Activated CD4-positive, alpha-beta memory T cell treated with anti-CD3 and anti-CD28 coated beads for 36 hours (primary cell): ENCODE measurements around the gene CD300LG. TPM values are rescaled to one million over a fixed set of nuclear protein-coding genes. Genes with fewer than 3 reads are reported as not detected.
"Not testable (repeated sequence)": the region's sequence is repeated elsewhere in the genome, so short reads cannot be mapped to it uniquely, and the experiment has no call there.

ENCODE experiments used
- CTCF ChIA-PET: fragments of 350-600 bp; sonication (Branson Sonifier 250); formaldehyde crosslinking; loops from one replicate; lab custom pipeline; 2021; ENCODE audit warnings: antibody characterized with exemption, inconsistent platforms; lab: Charles Lee
- POLR2A ChIA-PET: fragments of 350-600 bp; sonication (Branson Sonifier 250); formaldehyde crosslinking; loops from one replicate; lab custom pipeline; 2021; ENCODE audit warnings: antibody characterized with exemption; lab: Charles Lee
- DNase-seq: peaks from one replicate; pipeline ENCODE4 v3.0.0-alpha.2; 2020
- H3K27ac Mint-ChIP-seq: one replicate; pipeline ENCODE4 v1.8.0; 2021; ENCODE audit warnings: mixed read lengths
- H3K27me3 Mint-ChIP-seq: one replicate; pipeline ENCODE4 v1.8.0; 2021; ENCODE audit warnings: mixed read lengths
- H3K36me3 Mint-ChIP-seq: one replicate; pipeline ENCODE4 v1.8.0; 2021; ENCODE audit warnings: mixed read lengths
- H3K4me1 Mint-ChIP-seq: one replicate; pipeline ENCODE4 v1.8.0; 2021; ENCODE audit warnings: low read depth, mixed read lengths
- H3K4me3 Mint-ChIP-seq: one replicate; pipeline ENCODE4 v1.8.0; 2021; ENCODE audit warnings: mild to moderate bottlenecking, mixed read lengths
- H3K9me3 Mint-ChIP-seq: one replicate; pipeline ENCODE4 v1.8.0; 2021; ENCODE audit warnings: mixed read lengths
- intact Hi-C: fragments of 100-400 bp; cut with micrococcal nuclease; formaldehyde crosslinking; loops from one replicate; pipeline ENCODE4 v1.15.1; 2023
- total RNA-seq, 2 experiments: library from RNA; stranded (reverse); gene quantifications; one replicate each; pipeline ENCODE4 v1.2.3, GENCODE V29; 2021

Gene CD300LG
- total RNA-seq, 2 experiments from 2014 or later, result not detected

DNA sequence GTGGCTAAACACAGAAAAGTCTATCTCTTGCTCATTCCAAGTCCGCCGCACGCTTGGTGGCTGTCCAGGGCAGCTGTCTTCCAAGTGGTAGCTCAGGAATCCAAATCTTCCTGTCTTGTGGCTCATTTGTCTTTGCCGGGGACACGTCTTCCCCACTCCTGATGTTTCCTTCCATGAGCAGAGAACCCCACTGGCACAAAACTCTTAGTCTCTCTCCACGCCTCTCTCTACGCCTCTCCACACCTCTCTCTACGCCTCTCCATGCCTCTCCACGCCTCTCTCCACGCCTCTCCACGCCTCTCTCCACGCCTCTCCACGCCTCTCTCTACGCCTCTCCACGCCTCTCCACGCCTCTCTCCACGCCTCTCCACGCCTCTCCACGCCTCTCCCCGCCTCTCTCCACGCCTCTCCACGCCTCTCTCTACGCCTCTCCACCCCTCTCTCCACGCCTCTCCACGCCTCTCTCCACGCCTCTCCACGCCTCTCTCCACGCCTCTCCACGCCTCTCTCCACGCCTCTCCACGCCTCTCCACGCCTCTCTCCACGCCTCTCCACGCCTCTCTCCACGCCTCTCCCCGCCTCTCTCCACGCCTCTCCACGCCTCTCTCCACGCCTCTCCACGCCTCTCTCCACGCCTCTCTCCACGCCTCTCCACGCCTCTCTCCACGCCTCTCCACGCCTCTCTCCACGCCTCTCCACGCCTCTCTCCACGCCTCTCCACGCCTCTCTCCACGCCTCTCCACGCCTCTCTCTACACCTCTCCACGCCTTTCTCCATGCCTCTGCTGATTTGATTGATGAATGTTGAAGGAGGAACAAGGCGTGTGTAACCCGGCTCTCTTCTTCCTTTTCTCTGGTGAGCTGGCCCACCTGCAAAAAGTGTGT lies 4.6 kb upstream of the CD300LG start:
- POLR2A ChIA-PET, result not testable (repeated sequence)
- CTCF ChIA-PET, result interaction anchor here (4.3 kb wide), 1 partner anchor 36 kb away, joined by 11 read pairs; no protein-coding TSS in a partner anchor

DNA sequence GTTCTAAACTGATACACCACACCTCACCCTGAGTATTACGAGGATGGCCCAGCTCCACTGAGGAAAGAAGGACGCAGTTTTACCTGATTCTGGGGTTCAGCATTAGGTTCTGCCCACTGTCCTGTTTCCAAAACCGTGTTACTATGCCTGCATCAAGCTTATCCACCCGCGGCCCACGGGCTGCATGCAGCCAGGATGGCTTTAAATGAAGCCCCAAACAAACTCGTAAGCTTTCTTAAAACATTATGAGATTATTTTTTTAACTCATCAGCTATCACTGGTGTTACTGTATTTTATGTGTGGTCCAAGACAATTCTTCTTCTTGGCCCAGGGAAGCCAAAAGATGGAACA lies 4.0 kb upstream of the CD300LG start:
- no peaks in the 10 kb centered on the region for H3K9me3 Mint-ChIP-seq
- no peak overlapping the region for H3K4me3 Mint-ChIP-seq
- CTCF ChIA-PET, result interaction anchor here (4.3 kb wide), 1 partner anchor 35 kb away, joined by 11 read pairs; no protein-coding TSS in a partner anchor
- no peak overlapping the region for H3K27ac Mint-ChIP-seq
- POLR2A ChIA-PET, result no interaction called here
- peaks cover 17% of the 10 kb centered on the region for H3K27me3 Mint-ChIP-seq
- no peaks in the 10 kb centered on the region for H3K36me3 Mint-ChIP-seq
- no peaks in the 10 kb centered on the region for H3K4me1 Mint-ChIP-seq
- DNase-seq, result no peak
- intact Hi-C loops, result loop anchor here (10.0 kb wide), 1 partner anchor 58 kb away; the partner anchor contains the start of gene CFAP97D1

More for the DNA sequence above, 4.6 kb upstream of the CD300LG start:
- DNase-seq, H3K9me3 Mint-ChIP-seq, H3K27ac Mint-ChIP-seq, H3K36me3 Mint-ChIP-seq, H3K4me1 Mint-ChIP-seq, H3K4me3 Mint-ChIP-seq: not testable (repeated sequence)
- intact Hi-C loops, result loop anchor here (10.0 kb wide), 1 partner anchor 58 kb away; the partner anchor contains the start of gene CFAP97D1
- peaks cover 12% of the 10 kb centered on the region for H3K27me3 Mint-ChIP-seq

DNA sequence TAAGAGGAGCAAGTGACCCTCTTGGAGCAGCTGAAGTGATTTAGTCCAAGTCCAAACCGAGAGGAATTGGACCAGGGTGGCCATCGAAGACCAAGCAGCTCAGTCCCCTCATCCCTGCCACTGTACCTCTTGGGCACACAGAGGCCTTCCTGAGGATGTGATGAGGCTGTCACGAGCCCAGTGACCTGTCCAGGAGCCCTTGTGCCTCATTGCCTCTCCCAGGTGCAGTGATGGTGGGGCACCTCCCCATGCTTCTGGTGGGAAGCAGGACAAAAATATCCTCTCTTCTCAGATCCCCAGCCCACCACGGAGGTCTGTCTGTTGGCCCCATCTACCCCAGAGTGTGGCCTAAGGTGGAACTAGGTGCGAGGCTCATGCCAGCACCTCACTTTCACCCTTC lies 2.7 kb upstream of the CD300LG start:
- DNase-seq, result no peak
- no peaks in the 10 kb centered on the region for H3K4me1 Mint-ChIP-seq
- intact Hi-C loops, result loop anchor here (10.0 kb wide), 1 partner anchor 59 kb away; the partner anchor contains the start of gene CFAP97D1
- peaks cover 22% of the 10 kb centered on the region for H3K27me3 Mint-ChIP-seq
- H3K9me3 Mint-ChIP-seq, result no peaks in the 10 kb centered on the region
- ChIA-PET CTCF (interaction anchor here (1.6 to 4.3 kb wide), 2 partner anchors 12 to 34 kb away, joined by 5 to 11 read pairs; no protein-coding TSS in a partner anchor), POLR2A (no interaction called here)
- H3K36me3 Mint-ChIP-seq, result no peaks in the 10 kb centered on the region
- no peak overlapping the region for H3K4me3 Mint-ChIP-seq
- H3K27ac Mint-ChIP-seq, result no peak overlapping the region

DNA sequence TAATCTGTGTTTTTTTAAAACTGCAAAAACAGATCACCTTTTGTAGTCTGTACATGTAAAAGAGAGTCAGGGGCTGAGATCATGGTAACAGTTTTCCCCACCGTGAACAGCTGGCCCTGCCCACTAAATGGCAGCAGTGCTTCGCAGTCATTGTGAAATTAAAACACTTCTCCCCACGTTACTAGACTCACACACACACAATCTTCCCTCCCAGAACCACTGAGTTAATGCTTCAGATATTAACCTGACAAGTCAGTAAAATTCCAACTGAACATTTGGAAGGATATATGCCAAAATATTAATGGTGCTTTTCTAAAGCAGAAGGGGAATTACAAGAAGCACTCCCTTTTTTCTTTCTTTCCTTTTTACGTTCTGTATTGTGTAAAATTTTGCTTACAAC lies 1.2 kb upstream of the CD300LG start:
- no peak overlapping the region for H3K4me3 Mint-ChIP-seq

DNA sequence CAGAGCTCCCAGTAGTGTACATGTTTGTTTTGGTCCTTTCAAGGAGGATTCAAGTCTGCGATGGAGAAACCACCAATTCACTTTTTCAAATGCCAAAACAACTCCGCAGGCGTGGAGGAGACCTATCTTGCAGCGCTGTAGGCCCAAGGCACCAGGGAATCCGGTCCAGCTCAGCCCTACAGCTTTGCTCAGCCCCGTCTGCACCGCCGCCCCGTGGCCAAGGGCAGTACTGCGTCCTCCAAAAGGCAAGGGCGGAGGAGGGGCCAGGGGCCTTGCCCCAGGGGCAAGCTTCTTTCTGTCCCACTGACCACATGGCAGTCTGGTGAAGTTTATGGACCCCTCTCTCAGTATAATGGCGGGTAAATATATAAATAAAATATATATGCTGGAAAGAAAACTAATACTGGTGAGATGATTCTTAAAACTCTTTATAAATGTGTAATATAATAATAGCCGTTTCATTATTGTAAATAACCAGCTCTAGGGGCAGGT lies 709 bp upstream of the CD300LG start:
- H3K27ac Mint-ChIP-seq, result no peak overlapping the region
- intact Hi-C loops, result loop anchor here (10.0 kb wide), 1 partner anchor 61 kb away; the partner anchor contains the start of gene CFAP97D1
- ChIA-PET CTCF (interaction anchor here (0.5 to 4.3 kb wide), 33 partner anchors 8 to 362 kb away, joined by 3 to 18 read pairs (median 4); partner anchors contain the start of gene DHX8), POLR2A (no interaction called here)
- peaks cover 23% of the 10 kb centered on the region for H3K27me3 Mint-ChIP-seq
- no peaks in the 10 kb centered on the region for H3K9me3 Mint-ChIP-seq
- peak; percentile 86 for DNase-seq
- H3K4me1 Mint-ChIP-seq, result no peaks in the 10 kb centered on the region
- H3K36me3 Mint-ChIP-seq, result no peaks in the 10 kb centered on the region
- H3K4me3 Mint-ChIP-seq, result no peak overlapping the region

More for the DNA sequence above, 1.2 kb upstream of the CD300LG start:
- POLR2A ChIA-PET, result no interaction called here
- Mint-ChIP-seq H3K9me3 (no peaks in the 10 kb centered on the region), H3K4me1 (no peaks in the 10 kb centered on the region), H3K36me3 (no peaks in the 10 kb centered on the region), H3K27ac (no peak overlapping the region), H3K27me3 (peaks cover 24% of the 10 kb centered on the region)
- CTCF ChIA-PET, result interaction anchor here (0.6 to 4.3 kb wide), 30 partner anchors 8 to 362 kb away, joined by 3 to 18 read pairs (median 4); partner anchors contain the start of gene DHX8
- intact Hi-C loops, result loop anchor here (10.0 kb wide), 1 partner anchor 61 kb away; the partner anchor contains the start of gene CFAP97D1
- DNase-seq, result no peak

DNA sequence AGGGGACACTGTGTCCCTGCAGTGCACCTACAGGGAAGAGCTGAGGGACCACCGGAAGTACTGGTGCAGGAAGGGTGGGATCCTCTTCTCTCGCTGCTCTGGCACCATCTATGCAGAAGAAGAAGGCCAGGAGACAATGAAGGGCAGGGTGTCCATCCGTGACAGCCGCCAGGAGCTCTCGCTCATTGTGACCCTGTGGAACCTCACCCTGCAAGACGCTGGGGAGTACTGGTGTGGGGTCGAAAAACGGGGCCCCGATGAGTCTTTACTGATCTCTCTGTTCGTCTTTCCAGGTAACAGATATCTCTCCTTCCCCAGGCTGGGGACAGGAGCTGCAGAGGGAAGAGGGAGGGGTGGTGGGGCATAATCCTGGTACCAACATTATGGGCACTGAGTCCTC lies 1.6 kb downstream of the CD300LG start:
- no peak overlapping the region for H3K4me3 Mint-ChIP-seq
- CTCF ChIA-PET, result no interaction called here
- H3K27me3 Mint-ChIP-seq, result peaks cover 23% of the 10 kb centered on the region
- POLR2A ChIA-PET, result no interaction called here
- no peaks in the 10 kb centered on the region for H3K4me1 Mint-ChIP-seq
- DNase-seq, result no peak
- no peaks in the 10 kb centered on the region for H3K36me3 Mint-ChIP-seq
- intact Hi-C loops, result loop anchor here (10.0 kb wide), 1 partner anchor 64 kb away; the partner anchor contains the start of gene CFAP97D1
- H3K27ac Mint-ChIP-seq, result no peak overlapping the region
- no peaks in the 10 kb centered on the region for H3K9me3 Mint-ChIP-seq

DNA sequence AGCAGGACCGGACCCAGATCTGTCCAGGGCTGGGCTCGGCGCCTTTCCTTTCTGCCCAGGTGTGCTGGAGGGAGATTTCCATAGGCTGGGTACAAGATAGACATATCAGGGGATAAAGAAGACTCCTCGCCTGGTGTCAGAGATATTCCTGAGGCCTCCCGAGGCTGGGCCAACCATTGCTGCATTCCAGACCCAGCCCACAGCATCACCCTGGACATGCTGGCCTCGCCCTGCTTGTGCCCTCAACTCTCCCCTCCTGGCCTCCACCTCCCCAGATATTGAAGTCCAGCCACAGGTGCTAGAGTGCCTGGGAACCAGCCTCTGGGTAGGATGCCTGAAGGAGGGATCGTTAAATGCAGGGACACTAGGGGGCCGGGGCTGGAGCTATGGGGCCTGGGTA lies 2.1 kb downstream of the CD300LG start:
- ChIA-PET POLR2A (interaction anchor here (0.8 kb wide), 1 partner anchor 32 kb away, joined by 3 read pairs; no protein-coding TSS in a partner anchor), CTCF (interaction anchor here (0.6 kb wide), 1 partner anchor 9 kb away, joined by 3 read pairs; no protein-coding TSS in a partner anchor)
- intact Hi-C loops, result loop anchor here (10.0 kb wide), 1 partner anchor 64 kb away; the partner anchor contains the start of gene CFAP97D1

DNA sequence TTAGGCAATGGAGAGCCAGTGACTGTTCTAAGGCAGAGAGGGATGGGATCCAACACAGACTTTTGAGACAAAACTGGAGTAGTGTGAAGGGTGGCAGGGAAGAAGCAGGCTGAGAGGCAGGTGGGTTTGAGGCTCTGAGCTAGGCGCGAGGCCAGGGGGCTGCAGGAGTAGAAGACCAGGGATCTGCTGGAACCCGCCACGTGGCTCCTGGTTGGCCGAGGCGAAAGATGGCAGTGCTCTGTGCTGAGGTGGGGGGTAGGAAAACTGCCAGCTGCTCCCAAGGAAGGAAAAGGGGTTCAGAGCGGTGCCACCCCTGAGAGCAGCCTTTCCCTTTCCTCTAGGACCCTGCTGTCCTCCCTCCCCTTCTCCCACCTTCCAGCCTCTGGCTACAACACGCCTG lies 5.6 kb downstream of the CD300LG start:
- Mint-ChIP-seq H3K9me3 (no peaks in the 10 kb centered on the region), H3K27ac (no peak overlapping the region), H3K27me3 (peaks cover 22% of the 10 kb centered on the region), H3K4me1 (no peaks in the 10 kb centered on the region), H3K36me3 (no peaks in the 10 kb centered on the region), H3K4me3 (no peak overlapping the region)
- intact Hi-C loops, result no loop called here
- DNase-seq, result no peak
- ChIA-PET CTCF (no interaction called here), POLR2A (no interaction called here)

More for the DNA sequence above, 2.1 kb downstream of the CD300LG start:
- no peak for DNase-seq
- Mint-ChIP-seq H3K4me1 (no peaks in the 10 kb centered on the region), H3K27me3 (peaks cover 23% of the 10 kb centered on the region), H3K4me3 (no peak overlapping the region), H3K36me3 (no peaks in the 10 kb centered on the region), H3K27ac (no peak overlapping the region), H3K9me3 (no peaks in the 10 kb centered on the region)

DNA sequence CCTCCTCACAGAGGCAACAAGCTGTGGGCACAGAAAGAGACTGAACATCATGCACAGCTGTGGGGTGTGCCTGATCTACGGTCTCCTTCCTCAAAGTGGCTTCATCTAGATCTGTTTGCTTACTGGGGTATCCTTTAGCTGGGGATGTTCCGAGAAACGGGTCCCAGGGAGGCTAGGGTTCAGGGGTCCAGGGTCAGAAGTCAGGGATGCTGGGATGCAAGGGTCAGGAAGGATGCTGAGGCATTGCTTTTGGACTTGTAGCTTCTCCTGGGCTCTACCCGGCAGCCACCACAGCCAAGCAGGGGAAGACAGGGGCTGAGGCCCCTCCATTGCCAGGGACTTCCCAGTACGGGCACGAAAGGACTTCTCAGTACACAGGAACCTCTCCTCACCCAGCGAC lies 6.6 kb downstream of the CD300LG start:
- Mint-ChIP-seq H3K27ac (no peak overlapping the region), H3K4me3 (no peak overlapping the region), H3K4me1 (no peaks in the 10 kb centered on the region), H3K27me3 (peaks cover 16% of the 10 kb centered on the region), H3K9me3 (no peaks in the 10 kb centered on the region), H3K36me3 (no peaks in the 10 kb centered on the region)
- ChIA-PET POLR2A (no interaction called here), CTCF (interaction anchor here (0.7 kb wide), 1 partner anchor 25 kb away, joined by 5 read pairs; no protein-coding TSS in a partner anchor)
- intact Hi-C loops, result no loop called here
- DNase-seq, result no peak

DNA sequence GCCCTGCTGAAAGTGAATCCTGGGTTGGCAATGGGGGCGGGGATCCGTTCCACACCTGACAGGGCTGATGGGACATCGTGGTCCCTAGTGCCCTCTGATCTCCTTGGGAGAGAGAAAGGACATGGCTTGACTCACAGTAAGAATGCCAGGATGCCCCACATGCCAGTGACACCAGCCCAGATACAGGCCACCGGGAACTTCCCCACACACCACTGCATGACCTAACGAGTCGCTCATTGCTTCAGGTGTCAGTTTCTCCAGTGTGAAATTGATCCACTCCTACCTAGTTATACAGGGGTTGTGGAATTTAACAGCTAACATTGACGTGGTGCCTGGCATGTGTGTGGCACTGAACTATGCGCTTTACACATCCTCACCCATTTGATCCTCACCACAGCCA lies 7.5 kb downstream of the CD300LG start:
- no peak overlapping the region for H3K27ac Mint-ChIP-seq
- intact Hi-C loops, result no loop called here
- no peaks in the 10 kb centered on the region for H3K36me3 Mint-ChIP-seq
- ChIA-PET POLR2A (no interaction called here), CTCF (no interaction called here)
- peaks cover 13% of the 10 kb centered on the region for H3K27me3 Mint-ChIP-seq
- no peaks in the 10 kb centered on the region for H3K9me3 Mint-ChIP-seq
- no peak overlapping the region for H3K4me3 Mint-ChIP-seq
- no peaks in the 10 kb centered on the region for H3K4me1 Mint-ChIP-seq
- no peak for DNase-seq

DNA sequence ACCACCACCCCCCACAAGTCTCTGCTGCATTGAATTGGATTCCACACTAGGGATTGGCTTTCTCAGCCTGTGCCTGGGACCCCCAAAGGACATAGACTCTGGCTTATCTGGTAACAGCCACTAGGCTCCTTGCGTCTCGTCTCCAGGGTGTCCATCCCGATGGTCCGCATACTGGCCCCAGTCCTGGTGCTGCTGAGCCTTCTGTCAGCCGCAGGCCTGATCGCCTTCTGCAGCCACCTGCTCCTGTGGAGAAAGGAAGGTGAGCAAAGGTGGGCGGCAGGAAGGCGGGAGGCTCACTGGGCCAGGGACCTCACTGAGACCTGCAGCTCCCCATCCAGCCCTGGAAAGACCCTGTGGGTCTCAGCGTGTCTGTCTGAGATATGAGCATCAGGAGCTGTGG lies 8.1 kb downstream of the CD300LG start:
- no peak for DNase-seq
- Mint-ChIP-seq H3K27me3 (peaks cover 10% of the 10 kb centered on the region), H3K4me3 (no peak overlapping the region), H3K27ac (no peak overlapping the region), H3K9me3 (no peaks in the 10 kb centered on the region), H3K4me1 (no peaks in the 10 kb centered on the region), H3K36me3 (no peaks in the 10 kb centered on the region)
- intact Hi-C loops, result no loop called here
- ChIA-PET CTCF (interaction anchor here (1.3 kb wide), 1 partner anchor 25 kb away, joined by 4 read pairs; no protein-coding TSS in a partner anchor), POLR2A (no interaction called here)

DNA sequence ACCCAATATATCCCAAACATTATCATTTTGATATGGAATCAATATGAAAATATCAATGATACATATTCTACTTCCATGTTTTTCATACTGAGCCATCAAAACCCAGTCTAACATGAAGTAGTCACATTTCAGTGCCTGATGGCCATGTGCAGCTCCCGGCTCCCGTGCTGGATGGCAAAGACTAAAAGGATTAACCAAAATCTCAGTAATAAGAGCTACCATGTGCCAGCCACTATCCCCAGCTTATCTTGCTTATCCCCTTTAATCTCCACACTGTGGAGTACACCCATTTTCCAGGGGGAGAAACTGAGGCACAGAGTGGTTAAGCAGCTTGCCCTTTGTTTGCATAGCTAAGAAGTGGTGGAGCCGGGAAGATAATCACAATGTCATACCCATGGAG lies 9.2 kb downstream of the CD300LG start:
- H3K4me1 Mint-ChIP-seq, result no peaks in the 10 kb centered on the region
- POLR2A ChIA-PET, result no interaction called here
- intact Hi-C loops, result no loop called here
- no peak overlapping the region for H3K4me3 Mint-ChIP-seq
- peaks cover 10% of the 10 kb centered on the region for H3K27me3 Mint-ChIP-seq
- H3K36me3 Mint-ChIP-seq, result no peaks in the 10 kb centered on the region
- no peak for DNase-seq
- H3K9me3 Mint-ChIP-seq, result no peaks in the 10 kb centered on the region
- H3K27ac Mint-ChIP-seq, result no peak overlapping the region
- CTCF ChIA-PET, result interaction anchor here (1.3 to 2.5 kb wide), 2 partner anchors 10 to 24 kb away, joined by 4 to 9 read pairs; no protein-coding TSS in a partner anchor
